Muscle of arm (tissue), 12 donors: Measurements from ENCODE around the gene SGSM1. TPM values are rescaled to one million over a fixed set of nuclear protein-coding genes. Genes with fewer than 3 reads are reported as not detected.
"Not testable (repeated sequence)": the region's sequence is repeated elsewhere in the genome, so short reads cannot be mapped to it uniquely, and the experiment has no call there.

Source experiments
- DNase-seq: peaks from one replicate; pipeline ENCODE4 v3.0.0-alpha.2; 2013
- polyA plus RNA-seq, 12 donors: library from polyadenylated mRNA; unstranded; fragments of 120-200 nt; gene quantifications; one replicate each; pipeline ENCODE4 v1.2.1, GENCODE V29; 2013; ENCODE audit not compliant: insufficient read length in 12 of 12

The SGSM1 gene
- polyA plus RNA-seq, 12 donors = 0.11 to 3.2 (median 0.21) TPM; not detected in 1

- DNase-seq = no peak
These were observed 87.5 kb downstream of the SGSM1 start for GRCh38 chr22:24893341-24894070.

GRCh38 chr22:24894220-24894975 lies 88.4 kb downstream of the SGSM1 start:
- DNase-seq = peak; percentile 43

GRCh38 chr22:24894998-24895397 lies 89.0 kb downstream of the SGSM1 start:
- DNase-seq = peak; percentile 69

- no peak for DNase-seq
These were observed 95.4 kb downstream of the SGSM1 start for GRCh38 chr22:24901448-24901847.

GRCh38 chr22:24905909-24906308 lies 99.9 kb downstream of the SGSM1 start:
- DNase-seq = no peak

DNA sequence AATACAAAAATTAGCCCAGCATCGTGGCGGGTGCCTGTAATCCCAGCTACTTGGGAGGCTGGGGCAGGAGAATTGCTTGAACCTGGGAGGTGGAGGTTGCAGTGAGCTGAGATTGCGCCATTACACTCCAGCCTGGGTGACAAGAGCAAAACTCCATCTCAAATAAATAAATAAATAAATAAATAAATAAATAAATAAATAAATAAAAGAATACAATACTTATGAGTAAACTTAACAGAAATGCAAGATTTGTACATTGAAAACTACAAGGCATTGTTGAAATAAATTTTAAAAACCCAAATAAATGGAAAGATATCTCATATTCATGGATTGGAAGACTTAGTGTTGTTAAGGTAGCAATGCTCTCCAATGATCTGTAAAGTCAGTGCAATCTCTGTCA lies 101.1 kb downstream of the SGSM1 start:
- DNase-seq = not testable (repeated sequence)

GRCh38 chr22:24920029-24920428 lies 114.0 kb downstream of the SGSM1 start:
- no peak for DNase-seq

DNA sequence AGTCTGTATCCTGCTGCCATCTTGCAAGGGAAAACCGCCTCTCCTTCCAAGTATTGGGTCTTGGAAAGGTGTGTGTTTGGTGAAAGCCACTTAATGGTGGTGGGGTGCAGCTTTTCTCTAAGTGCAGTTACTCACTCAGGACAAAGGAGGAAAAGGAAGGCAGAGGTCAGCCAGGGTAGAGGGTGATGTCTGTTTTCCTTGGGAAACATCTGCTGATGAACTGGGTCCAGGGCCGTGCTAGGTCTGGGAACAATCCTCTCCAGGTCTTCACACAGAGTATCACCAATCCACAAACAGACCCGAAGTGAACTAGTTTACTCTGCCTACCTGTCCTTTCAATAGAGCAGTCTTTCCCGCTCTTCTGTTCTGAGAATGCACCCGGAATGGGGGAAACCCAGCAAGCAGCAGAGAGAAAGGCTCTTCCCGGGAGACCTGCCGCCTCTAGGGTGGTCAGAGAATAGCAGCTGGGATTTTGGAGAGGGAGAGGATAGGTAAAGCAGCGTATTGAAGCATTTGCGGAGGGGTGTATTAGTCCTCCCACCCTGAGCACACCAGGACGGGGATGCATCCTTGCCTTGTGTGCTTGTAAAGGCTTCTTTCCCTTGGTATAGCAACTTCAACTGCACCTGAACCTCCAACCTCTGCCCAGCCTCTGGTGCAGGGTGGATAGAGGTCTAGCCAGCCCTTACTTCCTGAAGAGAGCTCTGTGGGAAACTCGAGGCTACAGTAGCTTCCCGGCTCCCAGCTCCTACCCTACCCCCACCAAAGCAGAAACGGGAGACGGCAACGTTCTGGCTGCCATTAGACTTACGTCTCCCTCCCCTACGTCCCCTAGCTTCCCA lies 119.8 kb downstream of the SGSM1 start:
- no peak for DNase-seq

DNA sequence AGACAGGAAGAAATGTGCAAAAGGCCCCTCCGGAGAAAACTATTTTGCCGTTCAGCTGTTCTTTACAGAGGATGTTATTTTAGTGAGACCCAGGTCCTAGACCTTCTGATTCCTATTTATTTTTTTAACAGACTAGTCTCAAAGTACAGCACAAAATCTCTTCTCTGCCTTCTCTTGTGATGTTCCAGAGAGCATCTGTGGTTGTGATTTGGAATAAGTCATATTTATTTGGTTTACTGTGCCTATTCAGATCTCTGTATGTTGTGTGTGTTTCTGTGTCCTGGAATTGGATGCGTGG lies 120.4 kb downstream of the SGSM1 start:
- no peak for DNase-seq

GRCh38 chr22:24926849-24927579 lies 121.0 kb downstream of the SGSM1 start:
- no peak for DNase-seq

DNA sequence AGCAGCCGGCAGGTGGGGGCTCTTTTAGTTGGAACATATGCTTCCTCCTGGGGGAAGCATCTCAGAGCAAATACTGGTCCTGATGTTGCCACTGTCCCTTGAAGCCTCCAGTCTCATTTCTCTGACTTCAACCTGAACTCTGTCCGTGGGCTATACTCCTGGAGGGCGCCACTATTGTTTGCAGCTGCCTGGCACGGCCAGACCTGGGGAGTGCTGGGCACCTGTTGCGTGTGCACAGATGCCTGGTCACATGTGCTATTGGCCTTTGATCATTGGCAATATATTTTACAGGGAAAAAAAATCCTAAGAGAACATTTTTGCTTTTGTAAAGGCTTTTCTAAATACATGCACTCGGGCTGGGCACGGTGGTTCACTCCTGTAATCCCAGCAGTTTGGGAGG lies 122.3 kb downstream of the SGSM1 start:
- DNase-seq = no peak

DNA sequence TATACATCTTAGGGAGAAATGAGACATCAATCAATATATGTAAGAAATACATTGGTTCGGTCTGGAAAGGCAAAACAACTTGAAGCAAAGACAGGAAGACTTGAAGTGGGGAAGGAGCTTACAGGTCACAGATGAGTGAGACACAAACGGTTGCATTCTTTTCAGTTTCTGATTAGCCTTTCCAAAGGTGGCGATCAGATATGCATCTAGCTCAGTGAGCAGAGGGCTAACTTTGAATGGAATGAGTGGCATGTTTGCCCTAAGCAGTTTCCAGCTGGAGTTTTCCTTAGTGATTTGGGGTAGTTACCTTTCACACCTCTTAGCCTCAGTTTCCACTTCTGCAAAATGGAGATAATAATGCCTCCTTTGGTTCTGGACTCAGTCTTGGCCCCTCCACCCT lies 124.7 kb downstream of the SGSM1 start:
- no peak for DNase-seq

DNA sequence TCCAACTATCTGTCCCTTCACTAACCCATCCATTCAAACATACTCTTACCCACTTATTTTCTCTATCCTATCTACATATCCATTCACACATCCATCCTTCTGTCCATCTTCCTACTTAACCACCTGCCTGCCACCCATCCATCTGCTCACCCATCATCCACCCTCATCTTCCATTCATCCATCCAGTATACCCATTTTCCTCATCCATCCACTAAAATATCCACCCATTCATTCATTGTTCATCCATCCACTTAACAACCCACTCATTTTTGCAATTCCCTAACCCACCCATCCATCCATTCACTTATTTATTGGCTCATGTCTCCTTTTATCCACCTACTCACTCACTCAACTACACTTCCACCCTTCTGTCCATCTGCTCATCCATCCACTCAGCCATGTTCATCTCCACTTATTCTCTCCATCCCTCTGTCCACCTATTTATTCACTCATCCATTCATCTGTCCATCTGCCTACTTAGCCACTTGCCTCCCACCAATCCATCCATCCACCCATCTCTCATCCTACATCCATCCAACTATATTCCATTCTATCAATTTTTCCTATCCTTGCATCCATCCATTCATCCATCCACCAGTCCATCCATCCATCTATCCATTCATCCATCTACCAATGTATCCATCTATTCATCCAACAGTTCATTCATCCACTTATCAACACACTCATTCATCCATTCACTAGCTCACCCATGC lies 129.9 kb downstream of the SGSM1 start:
- no peak for DNase-seq

DNA sequence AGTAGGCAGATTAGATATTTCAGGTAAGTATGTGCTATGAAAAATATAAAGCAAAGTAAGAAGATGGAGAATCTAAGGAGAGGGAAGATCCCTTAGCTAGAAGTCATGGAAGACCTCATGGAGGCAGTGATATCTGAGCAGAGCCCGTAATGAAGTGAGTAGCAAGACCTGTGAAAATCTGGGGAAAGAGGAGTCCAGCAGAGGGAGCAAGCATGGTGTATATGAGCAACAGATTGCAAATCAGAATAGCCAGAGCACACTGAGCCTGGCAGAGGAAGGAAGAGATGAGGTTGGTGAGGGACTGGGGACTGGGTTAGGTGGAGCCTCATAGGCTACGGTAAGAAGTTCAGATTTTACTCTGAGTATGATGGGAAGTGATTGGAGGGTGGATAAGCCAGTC lies 131.1 kb downstream of the SGSM1 start:
- DNase-seq = no peak

DNA sequence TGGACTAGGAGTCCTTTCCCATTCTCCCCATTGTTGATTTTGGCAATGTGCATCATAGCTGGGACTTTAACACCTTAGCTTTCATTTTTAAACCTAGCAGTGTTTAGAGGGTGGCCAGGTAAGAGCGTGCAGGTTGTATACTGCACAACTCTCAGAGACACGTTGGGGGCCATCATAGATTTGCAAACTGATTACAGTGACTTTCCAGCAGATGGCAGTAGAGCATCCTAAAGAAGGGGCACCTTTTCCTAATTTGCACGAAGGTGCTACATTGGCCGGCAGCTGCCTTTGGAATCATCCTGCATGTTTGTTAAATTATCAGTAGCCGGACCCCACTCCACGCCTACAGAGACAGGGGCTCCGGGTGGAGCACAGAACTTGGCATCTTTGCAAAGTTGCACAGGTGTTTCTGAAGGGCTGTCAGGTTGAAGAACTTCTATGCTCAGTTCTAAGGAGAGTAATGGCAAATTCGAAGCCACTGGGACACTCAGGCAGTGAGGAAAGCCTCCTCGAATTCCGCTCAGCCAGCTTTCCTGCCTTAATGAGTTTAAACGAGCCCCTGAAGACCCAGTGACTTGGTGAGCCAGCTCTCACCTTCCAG lies 132.8 kb downstream of the SGSM1 start:
- no peak for DNase-seq

DNA sequence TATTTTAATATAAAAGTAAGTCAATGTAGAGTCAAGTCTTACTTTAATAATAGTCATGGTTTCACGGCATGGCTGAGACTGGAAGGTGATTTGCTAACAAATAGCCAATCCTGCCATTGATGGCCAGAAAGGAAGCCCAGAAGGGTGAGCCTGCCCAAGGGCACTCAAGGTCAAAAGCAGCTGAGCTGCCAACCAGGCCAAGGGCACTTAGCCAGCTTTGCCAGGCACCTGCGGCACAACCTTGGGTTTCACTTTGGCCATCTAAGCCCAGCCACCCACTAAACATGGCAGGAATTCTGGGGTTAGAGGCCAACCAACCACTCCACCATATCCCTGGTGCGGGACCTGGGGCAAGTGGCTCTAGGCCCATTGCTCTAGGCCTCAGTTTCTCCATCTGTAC lies 136.3 kb downstream of the SGSM1 start:
- no peak for DNase-seq

DNA sequence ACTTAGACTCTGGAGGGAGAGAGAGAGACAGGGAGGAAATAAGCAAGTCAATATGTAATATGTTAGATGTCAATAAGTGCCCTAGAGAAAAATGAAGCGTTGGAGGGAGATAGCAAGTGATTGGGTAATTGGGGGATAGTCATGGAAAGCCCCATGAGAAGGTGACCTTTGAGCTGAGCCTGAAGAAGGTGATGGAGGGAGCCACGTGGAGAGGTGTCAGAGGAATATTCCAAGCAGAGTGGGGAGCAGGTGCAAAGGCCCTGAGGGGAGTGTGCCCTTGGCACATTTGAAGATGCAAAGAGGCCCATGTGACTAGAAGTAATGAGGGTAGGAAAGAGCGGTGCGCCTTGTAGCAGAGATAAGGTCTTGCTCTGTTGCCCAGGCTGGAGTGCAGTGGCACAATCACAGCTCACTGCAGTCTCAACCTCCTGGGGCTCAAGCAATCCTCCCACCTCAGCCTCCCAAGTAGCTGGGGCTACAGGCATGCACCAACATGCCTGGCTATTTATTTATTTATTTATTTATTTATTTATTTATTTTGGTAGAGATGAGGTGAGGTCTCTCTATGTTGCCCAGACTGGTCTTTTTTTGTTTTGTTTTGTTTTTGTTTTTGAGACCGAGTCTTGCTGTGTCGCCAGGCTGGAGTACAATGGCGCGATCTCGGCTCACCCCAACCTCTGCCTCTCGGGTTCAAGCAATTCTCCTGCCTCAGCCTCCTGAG lies 138.4 kb downstream of the SGSM1 start:
- DNase-seq = no peak

GRCh38 chr22:24945430-24945829 lies 139.4 kb downstream of the SGSM1 start:
- DNase-seq = no peak

DNA sequence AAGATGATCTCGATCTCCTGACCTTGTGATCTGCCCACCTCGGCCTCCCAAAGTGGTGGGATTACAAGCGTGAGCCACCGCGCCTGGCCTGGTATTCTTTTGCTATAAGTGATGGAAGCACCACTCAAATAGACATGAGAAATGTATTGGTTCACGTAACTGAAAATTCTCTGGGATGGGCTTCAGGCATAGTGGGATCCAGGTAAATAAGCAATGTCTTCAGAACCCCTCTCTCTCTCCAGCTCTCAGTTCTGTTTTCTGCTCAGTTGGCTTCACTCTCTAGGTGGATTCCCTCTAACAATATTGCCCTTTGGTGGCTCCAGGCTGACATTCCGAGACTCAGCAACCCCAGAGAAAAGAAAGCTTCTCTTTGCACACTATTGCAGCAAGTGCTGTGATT lies 141.4 kb downstream of the SGSM1 start:
- DNase-seq = no peak

DNA sequence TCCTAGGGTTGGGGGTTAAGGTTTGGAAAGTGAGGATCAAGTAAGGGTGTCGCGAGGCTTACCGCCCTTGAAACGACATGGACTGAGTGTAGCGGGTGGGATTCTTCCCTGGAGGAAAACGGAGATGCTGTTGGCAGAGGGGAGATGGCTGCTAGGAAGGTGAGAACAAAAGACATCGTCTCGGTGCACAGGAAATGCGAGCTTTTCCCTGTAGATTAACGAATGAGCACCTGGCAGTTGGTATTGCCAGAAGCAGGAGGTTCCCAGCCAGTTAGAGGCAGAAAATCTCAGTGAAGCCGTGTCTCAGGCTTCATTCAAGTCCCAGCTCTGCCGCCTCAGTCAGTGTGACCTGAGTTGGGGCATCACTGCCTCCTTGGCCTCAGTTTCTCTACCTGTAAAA lies 141.9 kb downstream of the SGSM1 start:
- no peak for DNase-seq
